Measurements from ENCODE around the gene EHD1.

- TF ChIP-seq CTCF (IDR thresholded peaks at IDR 0.05) = no peak
- TF ChIP-seq EP300 (IDR thresholded peaks at IDR 0.05) = no peak
- TF ChIP-seq POLR2A (IDR thresholded peaks at IDR 0.05) = no peak
Measured at GRCh38 chr11:64883575-64883974, 5.2 kb upstream of the EHD1 start.

Data from ovary (tissue), 3 donors.